Spleen (tissue), 7 donors: Measurements from ENCODE around the gene IKBKE.

Source experiments
- POLR2A ChIP-seq, 3 donors: fragments of 450-650 bp; IDR thresholded peaks; one replicate each; pipeline ENCODE4 v1.5.1; 2017; ENCODE audit warnings: antibody characterized with exemption in 3 of 3, mild to moderate bottlenecking in 1 of 3
- TF ChIP-seq, protein P1 (sequence below), 11 experiments: fragments of 200-600 bp in 7 of 11; fragments of 450-650 bp in 4 of 11; sonication (generic) in 4 of 11; IDR thresholded peaks in 8 of 11; conservative IDR thresholded peaks in 3 of 11; 1 replicate in 7 of 11; 2 replicates in 4 of 11; pipeline versions ENCODE4 v1.4.0 to v1.8.0; 2016 to 2021; ENCODE audit warnings: antibody characterized with exemption in 11 of 11, inconsistent platforms in 4 of 11, mild to moderate bottlenecking in 1 of 11
- donor health status: DM: no; HTN: no; CAD: no; lungs with moderate emphysema.
- donor health status: DM: no; HTN: no; CAD: no.
- donor health status: DM: no; HTN: no; CAD: no.

DNA sequence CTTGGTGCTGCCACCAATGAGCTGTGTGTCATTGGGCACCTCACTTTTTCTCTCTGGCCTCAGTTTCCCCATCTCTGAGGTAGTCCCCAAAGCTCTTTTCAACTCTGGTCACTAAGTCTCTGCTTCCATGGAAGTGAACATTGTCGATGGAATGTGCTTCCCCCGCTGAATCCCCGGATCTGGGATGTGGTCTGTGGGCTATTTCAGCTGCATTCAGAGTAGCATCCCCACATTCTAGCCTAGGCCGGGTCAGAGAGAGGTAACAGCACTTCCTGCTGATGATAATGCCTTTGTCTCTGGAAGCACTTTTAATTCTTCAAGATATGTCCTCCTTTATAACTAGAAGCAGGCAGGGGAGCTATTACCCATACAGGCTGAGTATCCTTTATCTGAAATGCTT is 66.9 kb downstream of the IKBKE start:
- TF ChIP-seq POLR2A (IDR thresholded peaks at IDR 0.05): no peak
- TF ChIP-seq, protein P1, sequence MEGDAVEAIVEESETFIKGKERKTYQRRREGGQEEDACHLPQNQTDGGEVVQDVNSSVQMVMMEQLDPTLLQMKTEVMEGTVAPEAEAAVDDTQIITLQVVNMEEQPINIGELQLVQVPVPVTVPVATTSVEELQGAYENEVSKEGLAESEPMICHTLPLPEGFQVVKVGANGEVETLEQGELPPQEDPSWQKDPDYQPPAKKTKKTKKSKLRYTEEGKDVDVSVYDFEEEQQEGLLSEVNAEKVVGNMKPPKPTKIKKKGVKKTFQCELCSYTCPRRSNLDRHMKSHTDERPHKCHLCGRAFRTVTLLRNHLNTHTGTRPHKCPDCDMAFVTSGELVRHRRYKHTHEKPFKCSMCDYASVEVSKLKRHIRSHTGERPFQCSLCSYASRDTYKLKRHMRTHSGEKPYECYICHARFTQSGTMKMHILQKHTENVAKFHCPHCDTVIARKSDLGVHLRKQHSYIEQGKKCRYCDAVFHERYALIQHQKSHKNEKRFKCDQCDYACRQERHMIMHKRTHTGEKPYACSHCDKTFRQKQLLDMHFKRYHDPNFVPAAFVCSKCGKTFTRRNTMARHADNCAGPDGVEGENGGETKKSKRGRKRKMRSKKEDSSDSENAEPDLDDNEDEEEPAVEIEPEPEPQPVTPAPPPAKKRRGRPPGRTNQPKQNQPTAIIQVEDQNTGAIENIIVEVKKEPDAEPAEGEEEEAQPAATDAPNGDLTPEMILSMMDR (IDR thresholded peaks at IDR 0.05 in 8 of 11, conservative IDR thresholded peaks at IDR 0.05 in 3 of 11): no peak
